Liver (tissue), 9 donors: ENCODE measurements around the gene LAMC3. TPM values are rescaled to one million over a fixed set of nuclear protein-coding genes. Genes with fewer than 3 reads are reported as not detected.
A peak's percentile ranks its signal among the peaks of the same experiment; 100 is the strongest.

ENCODE experiments used
- DNase-seq: peaks from one replicate; pipeline ENCODE4 v3.0.0-alpha.2; 2017; ENCODE audit warnings: low spot score
- H3K27ac ChIP-seq, 2 donors: one replicate each; pipeline ENCODE4 v1.7.0; 2013; ENCODE audit warnings: inconsistent platforms in 2 of 2, low read length in 2 of 2, control low read depth in 1 of 2, low read depth in 1 of 2, mild to moderate bottlenecking in 1 of 2
- H3K27me3 ChIP-seq, 4 donors: one replicate each; pipeline versions ENCODE4 v1.6.1 to v1.7.0; 2013; ENCODE audit warnings: low read length in 3 of 4, inconsistent platforms in 1 of 4, mild to moderate bottlenecking in 1 of 4, moderate library complexity in 1 of 4; ENCODE audit not compliant: control insufficient read depth in 4 of 4, insufficient read depth in 4 of 4
- H3K36me3 ChIP-seq, 4 donors: one replicate each; pipeline versions ENCODE4 v1.6.1 to v1.7.0; 2013; ENCODE audit warnings: low read length in 3 of 4, mild to moderate bottlenecking in 3 of 4, low read depth in 1 of 4, moderate library complexity in 1 of 4; ENCODE audit not compliant: control insufficient read depth in 4 of 4, insufficient read depth in 3 of 4
- H3K4me1 ChIP-seq, 4 donors: one replicate each; pipeline versions ENCODE4 v1.6.1 to v1.7.0; 2013; ENCODE audit warnings: low read length in 3 of 4, mild to moderate bottlenecking in 3 of 4, moderate library complexity in 1 of 4; ENCODE audit not compliant: control insufficient read depth in 4 of 4, insufficient read depth in 4 of 4
- H3K4me3 ChIP-seq, 3 donors: one replicate each; pipeline versions ENCODE4 v1.6.1 to v1.7.0; 2013; ENCODE audit warnings: low read length in 3 of 3, control low read depth in 1 of 3, low read depth in 1 of 3, mild to moderate bottlenecking in 1 of 3
- H3K9ac ChIP-seq, 2 donors: one replicate each; pipeline ENCODE4 v1.7.0; 2013; ENCODE audit warnings: low read length in 2 of 2, mild to moderate bottlenecking in 2 of 2, moderate library complexity in 2 of 2, control low read depth in 1 of 2, low read depth in 1 of 2
- H3K9me3 ChIP-seq, 4 donors: one replicate each; pipeline versions ENCODE4 v1.6.1 to v1.7.0; 2013; ENCODE audit warnings: low read length in 3 of 4; ENCODE audit not compliant: control insufficient read depth in 4 of 4
- CTCF ChIP-seq: fragments of 150-350 bp; IDR thresholded peaks from 2 replicates; pipeline ENCODE4 v1.5.1; 2017; ENCODE audit warnings: improper control_type of control experiment, low read depth, low read length; ENCODE audit not compliant: missing input control
- EGR1 ChIP-seq, 2 donors: IDR thresholded peaks; 2 replicates each; pipeline ENCODE4 v1.6.1; 2016 to 2018; ENCODE audit warnings: antibody characterized with exemption in 2 of 2, low read depth in 2 of 2
- FOXA1 ChIP-seq: IDR thresholded peaks from 2 replicates; pipeline ENCODE4 v1.6.1; 2016; ENCODE audit warnings: antibody characterized with exemption
- FOXA2 ChIP-seq: IDR thresholded peaks from 2 replicates; pipeline ENCODE4 v1.6.1; 2016; ENCODE audit warnings: antibody characterized with exemption
- GABPA ChIP-seq, 2 donors: IDR thresholded peaks in 1 of 2; conservative IDR thresholded peaks in 1 of 2; 2 replicates each; pipeline ENCODE4 v1.6.1; 2016; ENCODE audit warnings: antibody characterized with exemption in 2 of 2, mild to moderate bottlenecking in 1 of 2, moderate library complexity in 1 of 2
- HNF4A ChIP-seq, 2 donors: conservative IDR thresholded peaks; 2 replicates each; pipeline ENCODE4 v1.6.1; 2016; ENCODE audit warnings: antibody characterized with exemption in 2 of 2, mild to moderate bottlenecking in 2 of 2
- HNF4G ChIP-seq: IDR thresholded peaks from 2 replicates; pipeline ENCODE4 v1.6.1; 2016; ENCODE audit warnings: antibody characterized with exemption
- JUND ChIP-seq, 2 donors: IDR thresholded peaks; 2 replicates each; pipeline ENCODE4 v1.6.1; 2016; ENCODE audit warnings: antibody characterized with exemption in 2 of 2
- MAX ChIP-seq: IDR thresholded peaks from 2 replicates; pipeline ENCODE4 v1.6.1; 2016; ENCODE audit warnings: antibody characterized with exemption
- NR2F2 ChIP-seq: IDR thresholded peaks from 2 replicates; pipeline ENCODE4 v1.6.1; 2016; ENCODE audit warnings: antibody characterized with exemption
- RAD21 ChIP-seq, 2 donors: IDR thresholded peaks; 2 replicates each; pipeline ENCODE4 v1.6.1; 2016; ENCODE audit warnings: antibody characterized with exemption in 2 of 2, mild to moderate bottlenecking in 2 of 2
- RXRA ChIP-seq, 2 donors: IDR thresholded peaks; 2 replicates each; pipeline ENCODE4 v1.6.1; 2017 to 2018; ENCODE audit warnings: antibody characterized with exemption in 2 of 2, mild to moderate bottlenecking in 1 of 2
- SP1 ChIP-seq: IDR thresholded peaks from 2 replicates; pipeline ENCODE4 v1.6.1; 2018; ENCODE audit warnings: antibody characterized with exemption, mild to moderate bottlenecking
- TAF1 ChIP-seq: conservative IDR thresholded peaks from 2 replicates; pipeline ENCODE4 v1.6.1; 2016; ENCODE audit warnings: antibody characterized with exemption, mild to moderate bottlenecking
- YY1 ChIP-seq: IDR thresholded peaks from 2 replicates; pipeline ENCODE4 v1.6.1; 2016; ENCODE audit warnings: antibody characterized with exemption, mild to moderate bottlenecking
- ZBTB33 ChIP-seq: IDR thresholded peaks from 2 replicates; pipeline ENCODE4 v1.6.1; 2016; ENCODE audit warnings: antibody characterized with exemption
- WGBS: extraction: QIAGEN DNeasy Blood & Tissue Kit; methylation state at CpG from one replicate; pipeline ENCODE4 v1.1.7; 2013; 5-methylcytosine and 5-hydroxymethylcytosine counted together
- polyA plus RNA-seq, 2 donors: library from polyadenylated mRNA; stranded (reverse) in 1 of 2; unstranded in 1 of 2; fragments of 200-250 nt in 1 of 2; fragments of >200 nt in 1 of 2; fragmentation: Nextera tagmentation in 1 of 2; extraction: Ambion mirVana in 1 of 2; gene quantifications; one replicate each; pipeline versions ENCODE4 v1.2.1 to v1.2.3, GENCODE V29; 2013 to 2015
- total RNA-seq, 2 donors: library from RNA; depleted of rRNA; stranded (reverse); fragments of >200 nt; gene quantifications; one replicate each; pipeline ENCODE4 v1.2.3, GENCODE V29; 2014
- TF ChIP-seq, protein P1 (sequence below): IDR thresholded peaks from 2 replicates; pipeline ENCODE4 v1.6.1; 2016; ENCODE audit warnings: antibody characterized with exemption, mild to moderate bottlenecking
- TF ChIP-seq, protein P2 (sequence below): IDR thresholded peaks from 2 replicates; pipeline ENCODE4 v1.6.1; 2016; ENCODE audit warnings: antibody characterized with exemption
- donor health status: healthy.
- donor health status: healthy.
- donor health status: healthy.
- donor health status: healthy.
- donor health status: healthy.

LAMC3 gene
- total and polyA plus RNA-seq, 4 donors, result 1.4 to 5.9 (median 2.9) TPM

DNA sequence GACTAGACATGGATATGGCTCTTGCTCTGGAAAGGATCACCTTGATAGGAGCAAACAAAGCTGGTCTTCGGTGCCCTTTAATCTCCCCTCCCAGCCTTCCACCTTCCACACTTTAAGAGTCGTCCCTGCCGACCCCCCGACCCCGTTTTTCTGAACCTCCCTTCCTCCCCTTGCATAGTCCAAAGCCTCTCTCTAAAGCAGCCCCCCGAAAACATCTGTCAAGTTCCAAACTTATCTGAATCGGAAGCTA, 116.0 kb downstream of the LAMC3 start:
- Histone ChIP-seq H3K4me1 (peaks cover 2 to 23% (median 19%) of the 10 kb centered on the region in 4 donors), H3K4me3 (peak overlapping the region; percentile 55 to 98 (median 83)), H3K27me3 (no peaks in the 10 kb centered on the region), H3K9me3 (no peaks in the 10 kb centered on the region), H3K36me3 (peaks cover 2 to 27% (median 23%) of the 10 kb centered on the region in 4 donors), H3K27ac (peak overlapping the region; percentile 61 to 77), H3K9ac (peak overlapping the region; percentile 58 to 87)
- 2% methylated on average over 7 of the region's 7 CpGs for WGBS
- DNase-seq, result no peak
- TF ChIP-seq ZBTB33 (no peak), NR2F2 (no peak), FOXA2 (no peak), YY1 (no peak), FOXA1 (no peak), RAD21 (IDR thresholded peaks at IDR 0.05) (no peak), SP1 (no peak), HNF4G (no peak), GABPA (IDR thresholded peaks at IDR 0.05 in 1 of 2, conservative IDR thresholded peaks at IDR 0.05 in 1 of 2) (no peak), TAF1 (no peak), RXRA (IDR thresholded peaks at IDR 0.05) (no peak), MAX (no peak), HNF4A (conservative IDR thresholded peaks at IDR 0.05) (no peak), EGR1 (IDR thresholded peaks at IDR 0.05; ENCODE audit: low read depth in 2 of 2) (no peak)
- TF ChIP-seq, protein P1, sequence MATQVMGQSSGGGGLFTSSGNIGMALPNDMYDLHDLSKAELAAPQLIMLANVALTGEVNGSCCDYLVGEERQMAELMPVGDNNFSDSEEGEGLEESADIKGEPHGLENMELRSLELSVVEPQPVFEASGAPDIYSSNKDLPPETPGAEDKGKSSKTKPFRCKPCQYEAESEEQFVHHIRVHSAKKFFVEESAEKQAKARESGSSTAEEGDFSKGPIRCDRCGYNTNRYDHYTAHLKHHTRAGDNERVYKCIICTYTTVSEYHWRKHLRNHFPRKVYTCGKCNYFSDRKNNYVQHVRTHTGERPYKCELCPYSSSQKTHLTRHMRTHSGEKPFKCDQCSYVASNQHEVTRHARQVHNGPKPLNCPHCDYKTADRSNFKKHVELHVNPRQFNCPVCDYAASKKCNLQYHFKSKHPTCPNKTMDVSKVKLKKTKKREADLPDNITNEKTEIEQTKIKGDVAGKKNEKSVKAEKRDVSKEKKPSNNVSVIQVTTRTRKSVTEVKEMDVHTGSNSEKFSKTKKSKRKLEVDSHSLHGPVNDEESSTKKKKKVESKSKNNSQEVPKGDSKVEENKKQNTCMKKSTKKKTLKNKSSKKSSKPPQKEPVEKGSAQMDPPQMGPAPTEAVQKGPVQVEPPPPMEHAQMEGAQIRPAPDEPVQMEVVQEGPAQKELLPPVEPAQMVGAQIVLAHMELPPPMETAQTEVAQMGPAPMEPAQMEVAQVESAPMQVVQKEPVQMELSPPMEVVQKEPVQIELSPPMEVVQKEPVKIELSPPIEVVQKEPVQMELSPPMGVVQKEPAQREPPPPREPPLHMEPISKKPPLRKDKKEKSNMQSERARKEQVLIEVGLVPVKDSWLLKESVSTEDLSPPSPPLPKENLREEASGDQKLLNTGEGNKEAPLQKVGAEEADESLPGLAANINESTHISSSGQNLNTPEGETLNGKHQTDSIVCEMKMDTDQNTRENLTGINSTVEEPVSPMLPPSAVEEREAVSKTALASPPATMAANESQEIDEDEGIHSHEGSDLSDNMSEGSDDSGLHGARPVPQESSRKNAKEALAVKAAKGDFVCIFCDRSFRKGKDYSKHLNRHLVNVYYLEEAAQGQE, result no peak
- TF ChIP-seq, protein P2, sequence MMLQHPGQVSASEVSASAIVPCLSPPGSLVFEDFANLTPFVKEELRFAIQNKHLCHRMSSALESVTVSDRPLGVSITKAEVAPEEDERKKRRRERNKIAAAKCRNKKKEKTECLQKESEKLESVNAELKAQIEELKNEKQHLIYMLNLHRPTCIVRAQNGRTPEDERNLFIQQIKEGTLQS, result no peak

DNA sequence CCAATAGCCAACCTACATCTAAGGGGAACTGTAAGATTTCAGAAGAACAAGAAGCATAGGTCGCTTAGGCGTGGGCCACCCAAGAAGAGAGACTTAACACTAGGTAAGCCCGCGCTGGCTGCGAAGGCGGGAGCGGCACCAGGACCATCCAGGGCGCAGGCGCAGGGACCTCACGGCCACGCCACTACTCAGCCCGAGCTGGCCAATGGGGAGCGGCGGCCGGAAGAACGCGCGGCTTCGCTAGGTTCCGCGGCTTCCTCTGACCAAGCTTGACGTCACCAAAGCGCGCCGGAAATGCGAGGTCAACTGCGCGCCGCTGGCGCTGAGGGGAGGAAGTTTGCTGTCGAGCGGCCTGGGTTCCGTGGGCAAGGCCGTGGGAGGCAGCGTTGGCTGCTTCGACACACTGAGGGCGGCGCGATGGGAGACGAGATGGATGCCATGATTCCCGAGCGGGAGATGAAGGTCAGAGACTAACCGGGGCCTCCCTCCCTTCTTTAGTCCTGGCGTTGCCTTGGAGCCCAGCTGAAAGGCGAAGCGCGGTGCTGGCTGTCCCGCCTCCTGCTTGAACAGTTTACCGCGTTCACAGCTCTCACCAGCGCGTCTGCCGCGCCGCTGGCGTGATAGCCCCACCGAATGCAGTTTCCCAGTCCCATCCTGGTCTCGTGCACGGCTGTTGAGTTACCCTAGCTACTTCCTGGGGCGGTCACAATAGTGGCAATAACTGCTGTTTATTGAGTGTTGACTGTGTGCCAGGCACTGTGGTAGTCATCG, 116.5 kb downstream of the LAMC3 start, which contains the start of gene NUP214:
Gene NUP214, plus strand, starts transcription at position 299 of the 771 bp plus-strand sequence. Its CDS starts 119 bp downstream, at position 418.
- Histone ChIP-seq H3K9me3 (no peaks in the 10 kb centered on the region), H3K4me3 (peak within 1 kb of the TSS; percentile 83 to 100 (median 98)), H3K27ac (peak within 1 kb of the TSS; percentile 61 to 77), H3K9ac (peak within 1 kb of the TSS; percentile 58 to 87), H3K4me1 (peaks cover 2 to 23% (median 19%) of the 10 kb centered on the region in 4 donors), H3K27me3 (no peaks in the 10 kb centered on the region), H3K36me3 (peaks cover 2 to 29% (median 25%) of the 10 kb centered on the region in 4 donors)
- WGBS, result under 1% methylated on average over 61 of the region's 61 CpGs
- peak; percentile 99 for DNase-seq
- no peak for TF ChIP-seq FOXA1
- TF ChIP-seq RXRA (IDR thresholded peaks at IDR 0.05), result peak; percentile 41 to 56
- peak; percentile 94 to 100 for TF ChIP-seq GABPA (IDR thresholded peaks at IDR 0.05 in 1 of 2, conservative IDR thresholded peaks at IDR 0.05 in 1 of 2)
- peak; percentile 94 for TF ChIP-seq ZBTB33
- TF ChIP-seq SP1, result peak; percentile 76
- TF ChIP-seq HNF4G, result no peak
- TF ChIP-seq TAF1, result no peak
- no peak for TF ChIP-seq CTCF
- TF ChIP-seq MAX, result peak; percentile 46
- TF ChIP-seq JUND (IDR thresholded peaks at IDR 0.05), result no peak
- peak in 1 of 2 donors; percentile 18 for TF ChIP-seq RAD21 (IDR thresholded peaks at IDR 0.05)
